OCI-LY1 (cell line): Measurements from ENCODE around the gene TSC22D4.
"Not testable (repeated sequence)": the region's sequence is repeated elsewhere in the genome, so short reads cannot be mapped to it uniquely, and the experiment has no call there.

ENCODE experiments used
- EZH2 ChIP-seq: fragments of 200-600 bp; sonication (generic), shearing (Covaris generic); IDR thresholded peaks from 2 replicates; pipeline ENCODE4 v1.8.0; 2017; ENCODE audit warnings: borderline replicate concordance, mixed run types, mild to moderate bottlenecking, antibody characterized with exemption, low read length, moderate library complexity, mixed read lengths
- TF ChIP-seq, protein P1 (sequence below): fragments of 200-600 bp; sonication (generic), shearing (Covaris generic); IDR thresholded peaks from 2 replicates; pipeline ENCODE4 v1.5.1; 2017; ENCODE audit warnings: mild to moderate bottlenecking, antibody characterized with exemption, low read length, moderate library complexity, mixed read lengths

DNA sequence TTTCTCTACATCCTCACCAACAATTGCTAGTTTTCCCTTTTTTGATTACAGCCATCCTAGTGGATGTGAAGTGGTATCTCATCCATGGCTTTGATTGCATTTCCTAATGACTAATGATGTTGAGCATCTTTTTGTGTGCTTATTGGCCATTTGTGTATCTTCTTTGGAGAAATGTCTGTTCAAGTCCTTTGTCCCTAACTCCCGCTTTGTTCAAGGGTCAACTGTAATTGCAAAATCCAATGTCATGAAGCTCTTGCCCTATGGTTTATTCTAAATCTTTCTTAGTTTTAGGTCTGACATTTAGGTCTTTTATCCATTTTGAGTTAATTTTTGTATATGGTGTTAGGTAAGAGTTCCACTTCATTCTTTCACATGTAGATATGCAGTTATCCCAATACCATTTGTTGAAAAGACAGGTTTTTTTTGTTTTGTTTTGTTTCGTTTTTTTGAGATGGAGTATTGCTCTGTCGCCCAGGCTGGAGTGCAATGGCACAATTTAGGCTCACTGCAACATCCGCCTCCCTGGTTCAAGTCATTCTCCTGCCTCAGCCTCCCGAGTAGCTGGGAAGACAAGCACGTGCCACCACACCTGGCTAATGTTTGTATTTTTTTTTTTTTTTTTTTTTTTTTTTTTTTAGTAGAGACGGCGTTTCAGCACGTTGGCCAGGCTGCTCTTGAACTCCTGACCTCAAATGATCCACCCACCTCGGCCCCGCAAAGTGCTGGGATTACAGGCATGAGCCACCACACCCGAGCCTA, 49.3 kb upstream of the TSC22D4 start:
- TF ChIP-seq, protein P1, sequence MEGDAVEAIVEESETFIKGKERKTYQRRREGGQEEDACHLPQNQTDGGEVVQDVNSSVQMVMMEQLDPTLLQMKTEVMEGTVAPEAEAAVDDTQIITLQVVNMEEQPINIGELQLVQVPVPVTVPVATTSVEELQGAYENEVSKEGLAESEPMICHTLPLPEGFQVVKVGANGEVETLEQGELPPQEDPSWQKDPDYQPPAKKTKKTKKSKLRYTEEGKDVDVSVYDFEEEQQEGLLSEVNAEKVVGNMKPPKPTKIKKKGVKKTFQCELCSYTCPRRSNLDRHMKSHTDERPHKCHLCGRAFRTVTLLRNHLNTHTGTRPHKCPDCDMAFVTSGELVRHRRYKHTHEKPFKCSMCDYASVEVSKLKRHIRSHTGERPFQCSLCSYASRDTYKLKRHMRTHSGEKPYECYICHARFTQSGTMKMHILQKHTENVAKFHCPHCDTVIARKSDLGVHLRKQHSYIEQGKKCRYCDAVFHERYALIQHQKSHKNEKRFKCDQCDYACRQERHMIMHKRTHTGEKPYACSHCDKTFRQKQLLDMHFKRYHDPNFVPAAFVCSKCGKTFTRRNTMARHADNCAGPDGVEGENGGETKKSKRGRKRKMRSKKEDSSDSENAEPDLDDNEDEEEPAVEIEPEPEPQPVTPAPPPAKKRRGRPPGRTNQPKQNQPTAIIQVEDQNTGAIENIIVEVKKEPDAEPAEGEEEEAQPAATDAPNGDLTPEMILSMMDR, result not testable (repeated sequence)
- TF ChIP-seq EZH2, result not testable (repeated sequence)
